Tibial nerve (tissue), 4 donors: ENCODE results near the gene SARNP.

Experiments
- CTCF ChIP-seq, 5 experiments: fragments of 200-600 bp in 3 of 5; fragments of 450-650 bp in 2 of 5; sonication (generic) in 3 of 5; IDR thresholded peaks; one replicate each; pipeline ENCODE4 v1.5.1; 2016 to 2019; ENCODE audit warnings: antibody characterized with exemption in 5 of 5, mild to moderate bottlenecking in 3 of 5, moderate library complexity in 2 of 5
- EP300 ChIP-seq, 2 donors: sonication (generic); formaldehyde crosslinking; IDR thresholded peaks; one replicate each; pipeline ENCODE4 v1.6.1; 2017; ENCODE audit warnings: antibody characterized with exemption in 2 of 2, mild to moderate bottlenecking in 1 of 2
- POLR2A ChIP-seq, 2 donors: fragments of 450-650 bp; IDR thresholded peaks; one replicate each; pipeline ENCODE4 v1.6.1; 2017; ENCODE audit warnings: antibody characterized with exemption in 2 of 2, mild to moderate bottlenecking in 2 of 2, moderate library complexity in 2 of 2

- TF ChIP-seq CTCF (IDR thresholded peaks at IDR 0.05): no peak
- no peak for TF ChIP-seq POLR2A (IDR thresholded peaks at IDR 0.05)
- no peak for TF ChIP-seq EP300 (IDR thresholded peaks at IDR 0.05)
These were observed 84.4 kb downstream of the SARNP start for GRCh38 chr12:55733021-55733555.
